H1 (cell line): ENCODE results near the gene MARS1. TPM values are rescaled to one million over a fixed set of nuclear protein-coding genes. Genes with fewer than 3 reads are reported as not detected.

Source experiments
- BRCA1 ChIP-seq: IDR thresholded peaks from 2 replicates; pipeline ENCODE4 v1.6.1; 2012; ENCODE audit warnings: low read depth, low read length, improper control_type of control experiment
- CHD2 ChIP-seq: IDR thresholded peaks from 2 replicates; pipeline ENCODE4 v1.6.1; 2012; ENCODE audit warnings: low read length, improper control_type of control experiment
- FOSL1 ChIP-seq: IDR thresholded peaks from 2 replicates; pipeline ENCODE4 v1.6.1; 2011; ENCODE audit warnings: mild to moderate bottlenecking, low read depth, low read length, moderate library complexity; ENCODE audit not compliant: insufficient read depth
- polyA plus RNA-seq, 7 experiments: library from polyadenylated mRNA; depleted of rRNA in 3 of 7; stranded (reverse) in 5 of 7; unstranded in 2 of 7; fragments of >200 nt in 5 of 7; fragments of 200-250 nt in 2 of 7; gene quantifications; 1 replicate in 5 of 7; 2 replicates in 1 of 7; 4 replicates in 1 of 7; pipeline versions ENCODE4 v1.2.1 to v1.2.3, GENCODE V29; 2011 to 2013; ENCODE audit warnings: missing spikeins in 2 of 7, mixed read lengths in 2 of 7
- total RNA-seq: library from RNA; stranded (reverse); fragmentation: NEBNext Ultra II Directional; extraction: Animal tissue kit (Norgen Biotek cat#: 25700); gene quantifications from 2 replicates; pipeline ENCODE4 v1.2.1, GENCODE V29; 2021
- TF ChIP-seq, protein P1 (sequence below): fragments of 300-600 bp; sonication (generic); IDR thresholded peaks from 2 replicates; pipeline ENCODE4 v1.7.1; 2012; ENCODE audit warnings: low read length, moderate library complexity, mild to moderate bottlenecking, inconsistent platforms; ENCODE audit not compliant: insufficient replicate concordance

Gene MARS1
- total and polyA plus RNA-seq, 2 of the 8 experiments (the other 6 are each of a cell fraction or from before 2014, with no cell fraction given) = 194 to 407 TPM

DNA sequence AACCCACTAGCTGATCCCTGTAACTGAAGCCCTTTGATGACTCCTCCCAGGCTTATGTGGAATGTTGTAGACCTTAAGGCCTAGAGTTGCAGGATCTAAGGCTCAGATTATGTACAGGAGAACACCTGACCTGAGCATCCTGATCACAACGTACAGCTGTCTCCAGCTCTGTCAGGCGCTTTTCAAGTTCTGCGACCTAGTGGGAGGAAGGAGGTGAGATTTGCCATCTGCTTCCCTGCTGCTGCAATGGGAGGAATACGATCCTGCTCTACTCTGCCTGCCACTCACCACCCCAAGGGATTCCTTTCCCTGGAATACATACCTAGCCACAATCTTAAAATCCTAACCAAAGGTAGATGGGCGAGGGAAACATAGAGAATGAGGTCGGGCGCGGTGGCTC, 45.2 kb downstream of the MARS1 start (continued):
- TF ChIP-seq, protein P1, sequence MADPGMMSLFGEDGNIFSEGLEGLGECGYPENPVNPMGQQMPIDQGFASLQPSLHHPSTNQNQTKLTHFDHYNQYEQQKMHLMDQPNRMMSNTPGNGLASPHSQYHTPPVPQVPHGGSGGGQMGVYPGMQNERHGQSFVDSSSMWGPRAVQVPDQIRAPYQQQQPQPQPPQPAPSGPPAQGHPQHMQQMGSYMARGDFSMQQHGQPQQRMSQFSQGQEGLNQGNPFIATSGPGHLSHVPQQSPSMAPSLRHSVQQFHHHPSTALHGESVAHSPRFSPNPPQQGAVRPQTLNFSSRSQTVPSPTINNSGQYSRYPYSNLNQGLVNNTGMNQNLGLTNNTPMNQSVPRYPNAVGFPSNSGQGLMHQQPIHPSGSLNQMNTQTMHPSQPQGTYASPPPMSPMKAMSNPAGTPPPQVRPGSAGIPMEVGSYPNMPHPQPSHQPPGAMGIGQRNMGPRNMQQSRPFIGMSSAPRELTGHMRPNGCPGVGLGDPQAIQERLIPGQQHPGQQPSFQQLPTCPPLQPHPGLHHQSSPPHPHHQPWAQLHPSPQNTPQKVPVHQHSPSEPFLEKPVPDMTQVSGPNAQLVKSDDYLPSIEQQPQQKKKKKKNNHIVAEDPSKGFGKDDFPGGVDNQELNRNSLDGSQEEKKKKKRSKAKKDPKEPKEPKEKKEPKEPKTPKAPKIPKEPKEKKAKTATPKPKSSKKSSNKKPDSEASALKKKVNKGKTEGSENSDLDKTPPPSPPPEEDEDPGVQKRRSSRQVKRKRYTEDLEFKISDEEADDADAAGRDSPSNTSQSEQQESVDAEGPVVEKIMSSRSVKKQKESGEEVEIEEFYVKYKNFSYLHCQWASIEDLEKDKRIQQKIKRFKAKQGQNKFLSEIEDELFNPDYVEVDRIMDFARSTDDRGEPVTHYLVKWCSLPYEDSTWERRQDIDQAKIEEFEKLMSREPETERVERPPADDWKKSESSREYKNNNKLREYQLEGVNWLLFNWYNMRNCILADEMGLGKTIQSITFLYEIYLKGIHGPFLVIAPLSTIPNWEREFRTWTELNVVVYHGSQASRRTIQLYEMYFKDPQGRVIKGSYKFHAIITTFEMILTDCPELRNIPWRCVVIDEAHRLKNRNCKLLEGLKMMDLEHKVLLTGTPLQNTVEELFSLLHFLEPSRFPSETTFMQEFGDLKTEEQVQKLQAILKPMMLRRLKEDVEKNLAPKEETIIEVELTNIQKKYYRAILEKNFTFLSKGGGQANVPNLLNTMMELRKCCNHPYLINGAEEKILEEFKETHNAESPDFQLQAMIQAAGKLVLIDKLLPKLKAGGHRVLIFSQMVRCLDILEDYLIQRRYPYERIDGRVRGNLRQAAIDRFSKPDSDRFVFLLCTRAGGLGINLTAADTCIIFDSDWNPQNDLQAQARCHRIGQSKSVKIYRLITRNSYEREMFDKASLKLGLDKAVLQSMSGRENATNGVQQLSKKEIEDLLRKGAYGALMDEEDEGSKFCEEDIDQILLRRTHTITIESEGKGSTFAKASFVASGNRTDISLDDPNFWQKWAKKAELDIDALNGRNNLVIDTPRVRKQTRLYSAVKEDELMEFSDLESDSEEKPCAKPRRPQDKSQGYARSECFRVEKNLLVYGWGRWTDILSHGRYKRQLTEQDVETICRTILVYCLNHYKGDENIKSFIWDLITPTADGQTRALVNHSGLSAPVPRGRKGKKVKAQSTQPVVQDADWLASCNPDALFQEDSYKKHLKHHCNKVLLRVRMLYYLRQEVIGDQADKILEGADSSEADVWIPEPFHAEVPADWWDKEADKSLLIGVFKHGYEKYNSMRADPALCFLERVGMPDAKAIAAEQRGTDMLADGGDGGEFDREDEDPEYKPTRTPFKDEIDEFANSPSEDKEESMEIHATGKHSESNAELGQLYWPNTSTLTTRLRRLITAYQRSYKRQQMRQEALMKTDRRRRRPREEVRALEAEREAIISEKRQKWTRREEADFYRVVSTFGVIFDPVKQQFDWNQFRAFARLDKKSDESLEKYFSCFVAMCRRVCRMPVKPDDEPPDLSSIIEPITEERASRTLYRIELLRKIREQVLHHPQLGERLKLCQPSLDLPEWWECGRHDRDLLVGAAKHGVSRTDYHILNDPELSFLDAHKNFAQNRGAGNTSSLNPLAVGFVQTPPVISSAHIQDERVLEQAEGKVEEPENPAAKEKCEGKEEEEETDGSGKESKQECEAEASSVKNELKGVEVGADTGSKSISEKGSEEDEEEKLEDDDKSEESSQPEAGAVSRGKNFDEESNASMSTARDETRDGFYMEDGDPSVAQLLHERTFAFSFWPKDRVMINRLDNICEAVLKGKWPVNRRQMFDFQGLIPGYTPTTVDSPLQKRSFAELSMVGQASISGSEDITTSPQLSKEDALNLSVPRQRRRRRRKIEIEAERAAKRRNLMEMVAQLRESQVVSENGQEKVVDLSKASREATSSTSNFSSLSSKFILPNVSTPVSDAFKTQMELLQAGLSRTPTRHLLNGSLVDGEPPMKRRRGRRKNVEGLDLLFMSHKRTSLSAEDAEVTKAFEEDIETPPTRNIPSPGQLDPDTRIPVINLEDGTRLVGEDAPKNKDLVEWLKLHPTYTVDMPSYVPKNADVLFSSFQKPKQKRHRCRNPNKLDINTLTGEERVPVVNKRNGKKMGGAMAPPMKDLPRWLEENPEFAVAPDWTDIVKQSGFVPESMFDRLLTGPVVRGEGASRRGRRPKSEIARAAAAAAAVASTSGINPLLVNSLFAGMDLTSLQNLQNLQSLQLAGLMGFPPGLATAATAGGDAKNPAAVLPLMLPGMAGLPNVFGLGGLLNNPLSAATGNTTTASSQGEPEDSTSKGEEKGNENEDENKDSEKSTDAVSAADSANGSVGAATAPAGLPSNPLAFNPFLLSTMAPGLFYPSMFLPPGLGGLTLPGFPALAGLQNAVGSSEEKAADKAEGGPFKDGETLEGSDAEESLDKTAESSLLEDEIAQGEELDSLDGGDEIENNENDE = no peak
- TF ChIP-seq FOSL1 (no peak), BRCA1 (no peak), CHD2 (no peak)
- TF ChIP-seq, all 59 proteins: peak for 0
